HL-60/S4 treated with retinoic acid at 250 ng/mL for 4 days and 3 days (cell line): ENCODE data around the gene ZNF248.

Source experiments
- in situ Hi-C: fragments of 300-500 bp; cut with MboI; formaldehyde crosslinking; loops from 2 replicates; pipeline ENCODE4 v1.7.0; 2022; ENCODE audit warnings: low sequenced_read_pairs

Gene ZNF248

GRCh38 chr10:37826806-37827205 is 30.6 kb downstream of the ZNF248 start:
- in situ Hi-C loops, result no loop called here

DNA sequence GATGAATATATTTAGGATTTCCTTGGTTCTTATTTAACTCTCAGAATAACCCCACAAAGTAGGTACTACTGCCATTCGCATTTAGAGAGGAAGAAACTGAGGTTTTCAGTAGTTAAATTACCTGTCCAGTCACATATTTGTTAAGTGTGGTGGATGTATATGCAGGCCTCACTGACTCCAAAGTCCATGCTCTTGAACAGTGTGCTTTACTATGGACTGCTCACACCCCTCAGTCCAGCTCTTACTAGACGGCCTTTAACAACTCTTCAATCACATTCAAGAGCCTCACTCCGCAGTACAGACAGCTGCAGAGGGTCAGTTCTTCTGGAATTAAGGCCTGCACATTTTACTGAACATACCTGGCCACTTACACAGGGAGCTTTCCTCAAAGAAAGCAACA is 36.2 kb downstream of the ZNF248 start:
- in situ Hi-C loops, result no loop called here

DNA sequence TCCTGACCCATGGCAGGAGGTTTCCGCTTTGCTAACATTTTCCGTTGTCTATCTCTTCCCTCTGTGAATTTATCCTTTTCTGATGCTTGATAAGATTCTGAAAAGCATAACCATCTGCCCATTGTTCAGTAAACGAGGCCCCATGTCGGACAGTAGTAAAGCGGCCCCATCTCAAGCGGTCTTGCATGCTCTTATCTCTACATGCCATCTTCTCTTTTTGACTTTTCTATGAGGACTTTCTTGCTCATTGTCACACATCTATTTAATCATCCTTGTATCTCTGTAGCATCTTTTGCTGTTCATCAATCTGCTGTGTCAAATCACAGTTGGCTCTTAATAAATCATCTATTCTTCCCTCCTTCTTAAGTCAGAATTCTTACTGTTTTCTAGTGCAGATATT is 37.6 kb downstream of the ZNF248 start:
- in situ Hi-C loops, result no loop called here

DNA sequence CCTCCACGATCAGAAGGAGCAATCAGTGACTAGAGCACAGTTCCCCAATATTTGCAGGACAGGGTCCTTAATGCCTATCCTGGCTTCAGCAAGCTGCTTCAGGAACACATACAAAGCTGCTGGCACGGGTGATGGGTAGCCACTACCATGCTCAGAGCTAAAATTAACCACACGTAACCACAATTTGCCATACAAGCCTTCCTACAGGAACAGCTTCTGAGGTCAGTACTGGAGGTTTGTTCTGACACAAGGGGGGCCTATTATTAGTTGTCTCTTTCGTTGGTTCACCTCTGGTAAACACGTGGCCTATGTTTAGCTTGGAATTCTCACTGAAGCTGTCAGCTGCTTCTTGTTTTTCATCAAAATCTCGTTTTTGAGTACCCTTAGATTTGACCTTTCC is 41.1 kb downstream of the ZNF248 start:
- in situ Hi-C loops, result no loop called here

GRCh38 chr10:37813763-37814162 is 43.6 kb downstream of the ZNF248 start:
- in situ Hi-C loops, result no loop called here

DNA sequence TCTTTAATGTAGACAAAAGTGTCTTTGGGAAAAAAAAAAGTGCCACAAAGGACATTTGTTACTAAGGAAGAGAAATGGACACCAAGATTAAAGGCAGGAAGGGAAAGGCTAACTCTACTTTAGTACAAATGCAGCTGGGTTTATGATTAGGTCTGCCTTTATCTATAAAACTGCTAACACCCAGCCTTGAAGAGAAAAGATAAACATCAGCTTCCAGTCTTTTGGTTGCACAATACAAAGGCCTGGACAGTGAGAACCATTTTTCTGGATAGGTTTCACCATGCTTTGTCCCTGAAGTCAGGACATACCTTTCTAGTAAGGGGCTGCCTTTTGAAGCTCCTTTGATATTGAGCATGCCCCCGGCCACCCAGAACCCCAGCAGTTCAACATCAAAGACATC is 45.1 kb downstream of the ZNF248 start:
- in situ Hi-C loops, result no loop called here

DNA sequence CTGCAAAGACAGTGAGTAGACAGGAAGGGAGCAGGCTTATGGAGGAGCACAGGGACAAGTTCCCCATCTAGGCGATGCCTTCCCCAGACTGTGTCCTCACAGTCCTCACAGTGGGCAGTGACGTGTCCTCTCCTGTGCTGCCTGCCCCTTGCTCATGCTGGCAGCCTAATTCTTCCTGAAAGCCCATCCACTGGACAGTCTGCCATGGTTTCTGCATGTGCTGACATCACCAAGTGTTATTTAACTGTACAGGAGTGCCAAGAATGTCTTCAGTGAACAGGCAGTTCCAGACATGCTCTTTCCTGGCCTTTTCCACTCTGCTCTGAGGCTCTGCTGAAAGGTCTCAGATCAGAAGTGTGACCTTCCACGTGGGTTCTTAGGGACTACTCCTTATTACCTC is 54.1 kb downstream of the ZNF248 start:
- in situ Hi-C loops, result no loop called here

- in situ Hi-C loops, result no loop called here
These were observed 55.9 kb downstream of the ZNF248 start for GRCh38 chr10:37801557-37801956.

DNA sequence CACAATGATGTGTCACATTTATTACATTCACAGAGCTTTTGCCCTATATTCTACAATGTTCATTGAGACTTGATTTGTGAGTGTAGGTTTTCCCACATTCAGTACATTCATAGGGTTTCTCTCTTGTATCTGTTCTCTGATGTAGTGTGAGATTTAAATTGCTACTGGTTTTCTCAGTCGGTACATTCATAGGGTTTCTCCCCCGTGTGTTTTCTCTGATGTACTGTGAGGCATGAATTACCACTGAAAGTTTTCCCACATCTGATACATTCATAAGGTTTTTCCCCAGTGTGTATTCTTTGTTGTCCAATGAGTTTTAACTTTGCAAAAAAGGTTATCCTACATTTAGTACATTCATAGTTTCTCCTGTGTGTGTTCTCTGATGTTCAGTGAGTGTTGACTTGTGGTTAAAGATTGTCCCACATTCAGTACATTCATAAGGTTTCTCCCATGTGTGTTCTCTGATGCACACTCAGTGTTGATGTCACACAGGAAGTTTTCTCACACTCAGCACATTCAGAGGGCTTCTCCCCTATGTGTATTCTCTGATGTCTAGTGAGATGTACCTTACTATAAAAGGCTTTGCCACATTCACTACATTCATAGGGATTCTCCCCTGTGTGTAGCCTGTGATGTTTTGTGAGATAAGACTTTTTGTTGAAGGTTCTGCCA is 63.0 kb downstream of the ZNF248 start:
- in situ Hi-C loops, result no loop called here

DNA sequence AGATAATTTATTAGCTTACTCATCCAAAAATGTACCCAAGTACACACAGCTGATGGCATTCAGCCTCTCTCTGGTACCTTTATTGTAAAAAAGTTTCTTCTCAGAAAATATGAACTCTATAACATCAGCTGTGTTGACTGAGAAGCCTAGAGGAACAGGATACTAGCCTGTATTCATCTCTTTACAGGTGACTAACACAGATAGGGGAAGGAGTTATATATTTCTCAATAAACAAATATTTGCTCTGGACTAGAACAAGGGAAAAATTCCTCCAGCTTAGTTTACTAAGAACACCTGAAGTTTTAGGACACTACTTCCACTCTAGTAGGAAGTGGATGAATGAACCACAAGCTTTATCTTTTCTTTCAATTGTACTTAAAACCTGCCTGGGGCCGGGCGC is 67.8 kb downstream of the ZNF248 start:
- in situ Hi-C loops, result no loop called here

DNA sequence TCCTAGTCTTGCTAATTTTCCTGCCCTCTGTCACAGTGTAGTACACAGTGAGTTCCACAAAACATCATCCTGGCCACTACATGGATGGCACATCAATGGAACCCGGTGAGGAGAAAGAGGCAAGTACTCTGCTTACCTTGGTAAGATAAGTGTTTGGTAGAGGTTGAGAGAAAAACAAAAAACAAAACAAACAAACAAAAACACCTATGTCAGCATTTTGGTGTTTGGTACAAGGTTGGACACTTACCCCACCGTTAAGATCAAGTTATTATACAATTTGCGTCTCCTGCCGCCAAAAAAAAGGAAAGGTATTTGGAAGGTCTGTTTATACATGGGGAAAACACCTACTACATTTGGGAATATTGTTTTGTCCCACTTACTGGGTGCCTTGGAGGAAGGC is 72.7 kb downstream of the ZNF248 start:
- in situ Hi-C loops, result no loop called here

- in situ Hi-C loops, result no loop called here
These were observed 76.9 kb downstream of the ZNF248 start for GRCh38 chr10:37780536-37780935.

DNA sequence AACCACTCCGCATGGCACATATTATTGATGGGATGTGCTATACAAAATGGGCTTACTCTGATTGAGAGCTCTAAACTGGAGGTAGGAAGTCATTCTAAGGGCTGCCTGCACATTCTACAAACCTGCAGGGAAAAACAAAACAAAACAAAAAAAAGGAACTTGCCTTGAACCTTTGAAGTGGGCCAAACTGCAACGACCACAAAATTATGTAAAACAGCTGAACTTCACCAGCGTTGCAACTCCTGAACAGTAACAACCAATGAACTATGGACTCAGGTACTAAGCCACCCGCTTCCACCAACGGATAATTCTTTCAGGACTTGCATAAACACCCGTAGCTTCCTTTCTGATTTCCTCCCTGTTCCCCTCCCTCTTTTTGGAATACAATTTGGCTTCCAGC is 80.4 kb downstream of the ZNF248 start:
- in situ Hi-C loops, result no loop called here

- in situ Hi-C loops, result no loop called here
These were observed 81.8 kb downstream of the ZNF248 start for GRCh38 chr10:37775612-37776011.

DNA sequence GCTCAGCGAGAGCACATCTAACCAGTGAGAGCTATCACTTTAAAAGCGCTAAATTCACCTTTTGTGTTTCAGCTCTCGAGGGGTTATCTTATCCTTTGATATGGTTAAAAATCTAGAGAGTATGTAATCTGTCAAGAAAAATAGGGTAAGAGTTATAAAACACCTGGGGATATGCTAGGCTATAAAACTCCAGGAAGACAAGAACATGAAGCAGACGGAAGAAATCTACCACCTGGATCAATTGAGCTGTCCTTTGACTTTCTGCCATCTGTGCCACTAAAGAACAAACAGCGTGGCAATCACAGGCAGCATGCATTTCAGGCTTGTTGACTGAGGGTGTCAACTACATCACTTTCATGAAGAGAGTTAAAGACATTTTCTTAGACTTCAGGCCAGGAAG is 83.1 kb downstream of the ZNF248 start:
- in situ Hi-C loops, result no loop called here

DNA sequence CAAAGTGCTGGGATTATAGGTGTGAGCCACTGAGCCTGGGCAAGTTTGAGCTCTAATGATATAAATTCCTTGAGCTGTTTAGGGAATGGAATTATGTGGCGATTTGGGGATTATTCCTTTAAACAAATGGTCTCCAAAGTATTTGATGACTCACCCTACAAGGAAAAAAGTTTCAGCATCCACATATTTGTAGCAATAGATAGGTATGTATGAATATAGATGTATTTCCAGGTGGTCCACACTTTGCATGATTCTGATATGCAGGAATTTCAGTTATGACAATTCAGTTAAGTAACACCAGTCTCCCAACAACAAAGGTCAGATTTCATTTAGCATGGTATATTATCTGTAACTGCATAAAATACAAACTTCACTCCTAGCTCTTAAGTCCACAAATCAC is 92.2 kb downstream of the ZNF248 start:
- in situ Hi-C loops, result no loop called here

DNA sequence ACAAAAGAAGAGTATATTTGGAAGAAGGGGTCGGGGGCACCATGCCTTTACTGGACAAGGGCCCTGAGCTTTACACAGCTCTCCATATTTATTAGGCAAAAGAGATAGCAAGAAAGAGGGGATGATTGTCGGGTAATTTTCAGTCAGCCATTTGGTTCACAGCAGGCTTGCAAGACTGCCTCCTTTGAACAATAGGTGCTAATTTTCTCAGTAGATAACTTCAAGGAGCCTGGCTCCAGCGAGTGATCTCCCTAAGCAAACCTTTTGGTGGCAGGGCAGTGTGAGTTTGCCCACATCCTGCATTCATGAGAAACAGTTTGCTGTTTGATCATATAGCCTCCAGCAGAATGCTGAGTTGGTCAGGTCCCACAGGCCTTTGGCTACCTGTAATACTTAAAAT is 94.3 kb downstream of the ZNF248 start:
- in situ Hi-C loops, result no loop called here

- in situ Hi-C loops, result no loop called here
These were observed 95.1 kb downstream of the ZNF248 start for GRCh38 chr10:37762287-37762686.

- in situ Hi-C loops, result no loop called here
These were observed 96.6 kb downstream of the ZNF248 start for GRCh38 chr10:37760817-37761216.

GRCh38 chr10:37758074-37758473 is 99.3 kb downstream of the ZNF248 start:
- in situ Hi-C loops, result no loop called here

GRCh38 chr10:37754538-37755323 is 102.7 kb downstream of the ZNF248 start:
- in situ Hi-C loops, result no loop called here

- in situ Hi-C loops, result no loop called here
These were observed 105.0 kb downstream of the ZNF248 start for GRCh38 chr10:37752334-37752875.
